HG02763 (cell line): ENCODE measurements around the gene SOX21.

Source experiments
- ATAC-seq: cut with Tn5 transposase; IDR thresholded peaks from one replicate; pipeline ENCODE4 v1.9.1; 2021; ENCODE audit warnings: mild to moderate bottlenecking, moderate library complexity; ENCODE audit not compliant: unreplicated experiment

The SOX21 gene

GRCh38 chr13:94709001-94709834 is 3.1 kb downstream of the SOX21 start:
- ATAC-seq: no peak

GRCh38 chr13:94708031-94708859 is 4.1 kb downstream of the SOX21 start:
- no peak for ATAC-seq

- ATAC-seq: no peak
Measured at GRCh38 chr13:94707400-94708021, 4.8 kb downstream of the SOX21 start.

GRCh38 chr13:94706843-94707399 is 5.4 kb downstream of the SOX21 start:
- ATAC-seq: no peak

DNA sequence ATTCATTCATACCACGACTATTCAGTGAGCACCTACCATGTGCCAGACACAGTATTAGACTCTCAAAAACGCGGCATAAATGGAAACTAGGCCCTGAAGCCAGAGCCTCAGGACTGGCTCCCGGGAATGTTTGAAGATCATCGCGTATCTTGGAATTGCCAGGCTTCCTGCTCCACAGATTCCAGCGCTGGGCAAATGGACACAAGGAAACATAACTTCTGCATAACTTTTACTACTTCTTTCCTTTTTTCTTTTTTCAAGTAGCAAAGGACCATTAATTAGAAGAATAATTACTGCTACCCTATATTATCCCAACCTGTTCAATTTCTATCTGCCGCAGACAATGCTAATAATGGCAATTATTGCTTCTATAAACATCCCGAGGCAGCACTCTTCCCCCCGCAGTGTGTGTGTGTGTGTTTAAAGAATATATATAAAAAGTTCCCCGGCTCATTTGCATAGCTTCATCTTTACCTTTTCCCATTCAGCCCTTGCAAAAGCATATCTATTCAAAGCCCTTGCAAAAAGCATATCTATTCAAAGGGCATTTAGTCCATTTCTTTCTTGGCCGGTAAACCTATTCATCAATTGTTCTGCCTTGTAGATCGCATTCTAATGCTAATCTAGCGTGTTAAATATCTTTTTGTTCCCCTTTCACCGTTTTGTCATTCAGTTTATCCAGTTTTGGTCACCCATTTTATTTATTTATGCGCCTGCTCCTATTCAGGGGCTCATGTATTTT is 6.1 kb downstream of the SOX21 start:
- no peak for ATAC-seq

GRCh38 chr13:94705081-94706030 is 7.0 kb downstream of the SOX21 start:
- ATAC-seq: no peak

GRCh38 chr13:94704377-94705080 is 7.8 kb downstream of the SOX21 start:
- ATAC-seq: no peak

- ATAC-seq: no peak
Measured at GRCh38 chr13:94703721-94704314, 8.5 kb downstream of the SOX21 start.

- ATAC-seq: no peak
Measured at GRCh38 chr13:94703271-94703670, 9.1 kb downstream of the SOX21 start.

DNA sequence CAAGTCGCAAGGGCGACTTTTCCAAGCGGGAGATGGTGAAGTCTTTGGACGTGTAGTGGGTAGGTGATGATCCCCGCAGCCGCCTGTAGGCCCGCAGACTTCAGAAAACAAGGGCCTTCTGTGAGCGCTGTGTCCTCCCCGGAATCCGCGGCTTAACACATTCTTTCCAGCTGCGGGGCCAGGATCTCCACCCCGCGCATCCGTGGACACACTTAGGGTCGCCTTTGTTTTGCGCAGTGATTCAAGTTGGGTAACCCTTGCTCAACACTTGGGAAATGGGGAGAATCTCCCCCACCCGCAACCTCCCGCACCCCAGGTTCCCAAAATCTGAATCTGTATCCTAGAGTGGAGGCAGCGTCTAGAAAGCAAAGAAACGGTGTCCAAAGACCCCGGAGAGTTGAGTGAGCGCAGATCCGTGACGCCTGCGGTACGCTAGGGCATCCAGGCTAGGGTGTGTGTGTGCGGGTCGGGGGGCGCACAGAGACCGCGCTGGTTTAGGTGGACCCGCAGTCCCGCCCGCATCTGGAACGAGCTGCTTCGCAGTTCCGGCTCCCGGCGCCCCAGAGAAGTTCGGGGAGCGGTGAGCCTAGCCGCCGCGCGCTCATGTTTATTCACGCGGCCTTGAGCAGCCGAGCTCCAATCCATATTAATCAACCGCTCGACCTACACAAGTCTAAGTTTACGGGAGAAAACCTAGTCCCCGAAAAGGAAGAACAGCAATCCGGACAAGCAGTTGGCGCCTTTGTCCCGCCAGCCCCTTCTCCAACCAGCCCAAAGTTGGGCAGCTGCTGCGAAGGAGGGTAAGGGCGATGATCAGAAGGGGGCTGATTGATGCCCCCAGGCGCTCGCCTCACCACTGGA is 9.9 kb downstream of the SOX21 start:
- no peak for ATAC-seq

DNA sequence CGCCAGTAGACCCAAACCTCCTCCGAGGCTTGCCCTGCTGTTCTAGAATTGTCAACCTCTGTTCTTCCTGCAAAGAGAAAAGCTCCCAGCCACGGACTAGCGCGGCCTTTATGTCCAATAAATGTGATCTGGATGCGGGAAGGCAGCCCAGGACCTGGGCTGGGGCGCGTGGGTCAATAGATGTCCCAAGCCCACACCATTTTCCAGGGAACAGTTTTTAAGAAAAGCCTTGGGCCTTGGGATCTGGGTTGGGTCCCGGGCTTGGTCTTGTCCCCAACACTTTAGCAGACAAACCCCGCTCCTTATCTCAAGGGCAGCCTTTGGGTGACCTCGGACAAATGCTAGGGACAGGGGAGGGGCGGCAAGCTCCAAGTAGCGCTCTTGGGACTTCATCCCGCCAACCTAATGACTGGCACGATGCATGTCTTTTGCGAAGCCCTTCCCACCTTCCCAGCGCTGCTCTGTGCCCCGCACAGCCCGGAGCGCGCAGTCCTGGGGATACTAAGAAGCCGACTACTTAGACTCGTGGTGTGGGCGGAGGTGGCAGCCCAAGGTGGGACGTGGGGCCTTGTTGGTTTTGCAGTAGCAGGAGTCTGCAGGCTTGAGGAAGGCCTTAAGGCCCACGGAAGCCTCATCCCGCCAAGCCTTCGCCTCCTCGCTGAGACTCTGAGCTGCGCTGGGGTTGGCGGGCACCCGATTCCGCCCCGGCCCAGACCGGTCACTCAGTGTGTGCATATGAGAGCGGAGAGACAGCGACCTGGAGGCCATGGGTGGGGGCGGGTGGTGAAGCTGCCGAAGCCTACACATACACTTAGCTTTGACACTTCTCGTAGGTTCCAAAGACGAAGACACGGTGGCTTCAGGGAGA is 10.8 kb downstream of the SOX21 start:
- no peak for ATAC-seq

DNA sequence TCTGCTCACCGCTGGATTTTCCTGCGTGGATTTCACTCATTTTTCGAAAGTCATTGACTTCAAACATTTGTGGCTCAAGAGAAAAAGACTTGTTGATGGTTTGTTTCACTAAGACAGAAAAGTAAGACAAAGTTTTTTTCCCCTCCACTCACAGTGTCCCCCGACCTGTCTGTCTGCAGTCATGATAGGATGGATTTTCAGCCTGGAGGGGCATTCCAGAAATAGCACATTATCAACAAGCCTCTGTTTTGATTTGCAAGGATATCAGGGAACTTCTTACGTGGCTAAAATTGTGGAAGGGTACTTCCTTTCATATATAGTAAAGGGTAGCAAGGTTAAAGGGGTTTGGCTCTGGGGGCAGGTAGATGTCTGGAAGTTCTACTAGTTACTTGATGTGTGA is 11.8 kb downstream of the SOX21 start:
- no peak for ATAC-seq

DNA sequence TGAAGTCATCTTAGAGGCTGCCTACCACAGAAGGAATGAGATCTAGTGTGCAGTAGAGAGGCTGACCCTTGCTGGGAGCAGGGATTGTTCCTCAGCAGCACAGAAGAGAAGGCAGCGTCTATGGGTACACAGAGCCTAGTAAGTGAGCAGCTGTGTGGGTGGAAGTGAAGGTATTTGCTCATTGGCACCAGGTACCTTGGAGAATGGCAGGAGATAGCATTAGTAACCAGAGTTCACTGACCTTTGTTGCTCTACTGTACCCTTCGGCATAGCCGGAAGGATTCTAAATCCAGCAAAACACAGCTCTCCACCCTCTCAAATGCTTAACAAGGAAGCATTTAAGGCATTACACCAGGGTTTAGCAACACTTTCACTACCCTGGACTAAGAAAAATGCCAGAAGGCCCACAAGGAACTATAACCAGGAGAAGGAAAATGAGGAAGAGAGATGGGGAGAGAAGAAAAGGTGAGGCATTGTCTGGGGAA is 12.3 kb downstream of the SOX21 start:
- no peak for ATAC-seq

DNA sequence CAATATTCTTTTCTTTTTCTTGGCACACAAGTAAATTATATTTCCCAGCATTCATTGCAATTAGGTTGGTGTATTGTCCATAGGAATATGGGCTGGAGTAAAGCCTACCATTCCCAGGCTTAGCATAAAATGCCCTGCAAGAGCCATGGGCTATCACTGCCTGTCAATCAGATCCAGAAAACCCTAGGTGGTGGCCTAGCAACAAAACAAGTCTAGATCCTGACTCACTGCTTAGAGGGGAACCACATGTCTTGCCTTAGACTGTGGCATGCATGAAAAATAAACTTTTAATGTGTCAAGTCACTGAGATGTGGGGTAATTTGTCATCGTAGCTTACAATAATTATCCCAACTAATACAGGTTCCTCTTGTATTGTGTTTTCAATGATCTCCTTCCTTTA is 16.2 kb downstream of the SOX21 start:
- ATAC-seq: no peak

- ATAC-seq: no peak
Measured at GRCh38 chr13:94692030-94692429, 20.3 kb downstream of the SOX21 start.

- no peak for ATAC-seq
Measured at GRCh38 chr13:94683409-94683808, 28.9 kb downstream of the SOX21 start.
